H9 (cell line): ENCODE data around the gene IL21R. TPM values are rescaled to one million over a fixed set of nuclear protein-coding genes. Genes with fewer than 3 reads are reported as not detected.

Experiments
- DNase-seq: peaks from one replicate; pipeline ENCODE4 v3.0.0-alpha.2; 2017
- H2AFZ ChIP-seq: one replicate; pipeline ENCODE4 v1.6.1; 2013; ENCODE audit warnings: mild to moderate bottlenecking, low read length, control low read depth, moderate library complexity
- H2AK5ac ChIP-seq: 2 replicates; pipeline ENCODE4 v1.6.1; 2013; ENCODE audit warnings: low read length, control low read depth, mixed read lengths; ENCODE audit not compliant: insufficient read length
- H2BK120ac ChIP-seq: one replicate; pipeline ENCODE4 v1.6.1; 2013; ENCODE audit warnings: low read depth, mild to moderate bottlenecking, low read length, control low read depth, inconsistent platforms; ENCODE audit not compliant: poor library complexity, severe bottlenecking
- H2BK12ac ChIP-seq: 2 replicates; pipeline ENCODE4 v1.6.1; 2013; ENCODE audit warnings: low read length, control low read depth, mixed read lengths, low read depth; ENCODE audit not compliant: insufficient read length
- H2BK15ac ChIP-seq: 2 replicates; pipeline ENCODE4 v1.6.1; 2013; ENCODE audit warnings: low read depth, low read length, control low read depth
- H2BK20ac ChIP-seq: one replicate; pipeline ENCODE4 v1.6.1; 2013; ENCODE audit warnings: low read depth, mild to moderate bottlenecking, low read length, control low read depth, inconsistent platforms; ENCODE audit not compliant: poor library complexity, severe bottlenecking
- H2BK5ac ChIP-seq: 2 replicates; pipeline ENCODE4 v1.6.1; 2013; ENCODE audit warnings: low read length, control low read depth, mixed read lengths; ENCODE audit not compliant: insufficient read length
- H3K14ac ChIP-seq: 2 replicates; pipeline ENCODE4 v1.6.1; 2013; ENCODE audit warnings: low read length, control low read depth; ENCODE audit not compliant: insufficient read depth
- H3K18ac ChIP-seq: 2 replicates; pipeline ENCODE4 v1.6.1; 2013; ENCODE audit warnings: low read depth, mild to moderate bottlenecking, mixed read lengths, low read length, control low read depth; ENCODE audit not compliant: insufficient read length
- H3K23ac ChIP-seq: 2 replicates; pipeline ENCODE4 v1.6.1; 2013; ENCODE audit warnings: low read length, control low read depth, mixed read lengths, low read depth; ENCODE audit not compliant: insufficient read length
- H3K23me2 ChIP-seq: 2 replicates; pipeline ENCODE4 v1.6.1; 2013; ENCODE audit warnings: low read depth, mild to moderate bottlenecking, mixed read lengths, low read length, control low read depth; ENCODE audit not compliant: insufficient read length, poor library complexity, severe bottlenecking
- H3K27ac ChIP-seq: 2 replicates; pipeline ENCODE4 v1.5.1; 2013; ENCODE audit warnings: low read length, control low read depth, mixed read lengths, low read depth; ENCODE audit not compliant: insufficient read length
- H3K27me3 ChIP-seq: 2 replicates; pipeline ENCODE4 v1.6.1; 2013; ENCODE audit warnings: low read length, control low read depth, inconsistent platforms; ENCODE audit not compliant: insufficient read depth
- H3K4ac ChIP-seq: 2 replicates; pipeline ENCODE4 v1.6.1; 2013; ENCODE audit warnings: low read depth, mild to moderate bottlenecking, control low read depth, inconsistent platforms, low read length, moderate library complexity
- H3K4me1 ChIP-seq: 2 replicates; pipeline ENCODE4 v1.6.1; 2013; ENCODE audit warnings: low read length, control low read depth, inconsistent platforms; ENCODE audit not compliant: insufficient read depth
- H3K4me2 ChIP-seq: 2 replicates; pipeline ENCODE4 v1.6.1; 2013; ENCODE audit warnings: low read length, control low read depth, mixed read lengths; ENCODE audit not compliant: insufficient read length, insufficient read depth
- H3K56ac ChIP-seq: 2 replicates; pipeline ENCODE4 v1.6.1; 2013; ENCODE audit warnings: low read depth, mild to moderate bottlenecking, mixed read lengths, low read length, control low read depth; ENCODE audit not compliant: insufficient read length
- H3K79me1 ChIP-seq: 2 replicates; pipeline ENCODE4 v1.6.1; 2013; ENCODE audit warnings: low read depth, mild to moderate bottlenecking, moderate library complexity, low read length, control low read depth, inconsistent platforms; ENCODE audit not compliant: insufficient read depth, poor library complexity, severe bottlenecking
- H3K79me2 ChIP-seq: 2 replicates; pipeline ENCODE4 v1.6.1; 2013; ENCODE audit warnings: low read length, control low read depth, inconsistent platforms; ENCODE audit not compliant: insufficient read depth
- H3K9ac ChIP-seq: 2 replicates; pipeline ENCODE4 v1.6.1; 2013; ENCODE audit warnings: low read length, control low read depth, mixed read lengths; ENCODE audit not compliant: insufficient read length; ENCODE audit errors: extremely low read depth
- H3K9me3 ChIP-seq: one replicate; pipeline ENCODE4 v1.6.1; 2013; ENCODE audit warnings: low read depth, low read length, inconsistent platforms; ENCODE audit not compliant: control insufficient read depth
- H3T11ph ChIP-seq: one replicate; pipeline ENCODE4 v1.6.1; 2013; ENCODE audit warnings: mild to moderate bottlenecking, low read length, control low read depth, inconsistent platforms
- H4K20me1 ChIP-seq: one replicate; pipeline ENCODE4 v1.6.1; 2013; ENCODE audit not compliant: control insufficient read depth, insufficient read length, insufficient read depth
- H4K5ac ChIP-seq: 2 replicates; pipeline ENCODE4 v1.6.1; 2013; ENCODE audit warnings: low read depth, mild to moderate bottlenecking, mixed read lengths, low read length, control low read depth; ENCODE audit not compliant: insufficient read length
- H4K8ac ChIP-seq: replicated peaks from 2 replicates; pipeline ENCODE4 v1.6.1; 2013; ENCODE audit warnings: low read length, control low read depth, mixed read lengths, low read depth; ENCODE audit not compliant: insufficient read length
- H4K91ac ChIP-seq: 2 replicates; pipeline ENCODE4 v1.6.1; 2013; ENCODE audit warnings: low read depth, mild to moderate bottlenecking, moderate library complexity, mixed read lengths, low read length, control low read depth; ENCODE audit not compliant: insufficient read length
- H3K27ac Mint-ChIP-seq, 3 experiments: 2 replicates in 2 of 3; 3 replicates in 1 of 3; pipeline ENCODE4 v1.8.0; 2020 to 2021; ENCODE audit warnings: mixed read lengths in 3 of 3, mild to moderate bottlenecking in 1 of 3, moderate library complexity in 1 of 3
- H3K27me3 Mint-ChIP-seq: 2 replicates; pipeline ENCODE4 v1.8.0; 2021; ENCODE audit warnings: low read depth, mild to moderate bottlenecking, moderate library complexity, mixed read lengths
- H3K36me3 Mint-ChIP-seq, 3 experiments: 2 replicates in 2 of 3; 3 replicates in 1 of 3; pipeline ENCODE4 v1.8.0; 2020 to 2021; ENCODE audit warnings: low read depth in 3 of 3, mixed read lengths in 3 of 3; ENCODE audit not compliant: insufficient read depth in 1 of 3
- H3K4me1 Mint-ChIP-seq, 2 experiments: 2 replicates each; pipeline ENCODE4 v1.8.0; 2020; ENCODE audit warnings: mixed read lengths in 2 of 2
- H3K4me3 Mint-ChIP-seq, 2 experiments: 2 replicates in 1 of 2; 3 replicates in 1 of 2; pipeline ENCODE4 v1.8.0; 2020 to 2021; ENCODE audit warnings: mild to moderate bottlenecking in 2 of 2, mixed read lengths in 2 of 2, moderate library complexity in 1 of 2
- H3K9me3 Mint-ChIP-seq, 2 experiments: 2 replicates in 1 of 2; 3 replicates in 1 of 2; pipeline ENCODE4 v1.8.0; 2020; ENCODE audit warnings: mild to moderate bottlenecking in 2 of 2, mixed read lengths in 2 of 2, moderate library complexity in 1 of 2
- total RNA-seq: library from RNA; stranded (reverse); gene quantifications from 2 replicates; pipeline ENCODE4 v1.2.1, GENCODE V29; 2021
- TF ChIP-seq, protein P1 (sequence below): fragments of 200-600 bp; sonication (generic); conservative IDR thresholded peaks from 3 replicates; pipeline ENCODE4 v1.8.0; 2021; ENCODE audit warnings: antibody characterized with exemption, mild to moderate bottlenecking

IL21R gene
- total RNA-seq, 1 experiment from 2014 or later, result 0.07 TPM

DNA sequence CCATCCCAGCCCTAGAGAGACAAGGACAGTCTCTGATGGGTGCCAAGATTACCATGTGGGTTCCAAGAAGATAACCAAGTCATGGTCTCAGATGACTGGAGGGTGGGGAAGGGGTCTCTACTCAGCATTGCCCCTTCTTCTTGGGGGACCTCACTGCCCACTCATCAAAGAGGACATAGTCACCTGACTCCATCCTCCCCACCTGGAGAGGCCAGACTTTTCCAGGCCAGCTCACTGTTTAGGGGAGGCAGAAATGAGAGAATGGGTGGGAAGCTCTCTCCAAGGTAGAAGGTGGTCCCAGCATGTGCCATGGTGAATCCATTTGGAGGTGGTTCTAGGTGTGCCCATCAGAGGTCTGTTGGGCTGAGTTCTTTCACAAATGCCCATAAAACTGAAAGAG, 20.7 kb upstream of the IL21R start:
- no peak overlapping the region for H3K27ac Mint-ChIP-seq
- Histone ChIP-seq H3K18ac (no peak overlapping the region), H2BK120ac (no peak overlapping the region), H3K4me2 (no peak overlapping the region), H4K20me1 (no peaks in the 10 kb centered on the region), H4K91ac (no peak overlapping the region), H2BK15ac (no peak overlapping the region), H3K23me2 (no peaks in the 10 kb centered on the region), H2BK5ac (no peak overlapping the region), H3K79me2 (no peaks in the 10 kb centered on the region), H2BK12ac (no peak overlapping the region), H2AFZ (no peak overlapping the region), H3K79me1 (no peaks in the 10 kb centered on the region), H3K56ac (no peak overlapping the region), H4K8ac (no peak overlapping the region), H3K14ac (no peak overlapping the region), H3T11ph (no peak overlapping the region), H3K4me1 (no peaks in the 10 kb centered on the region), H3K9ac (no peak overlapping the region), H2AK5ac (no peak overlapping the region), H3K27ac (no peak overlapping the region), H2BK20ac (no peak overlapping the region), H3K9me3 (no peaks in the 10 kb centered on the region), H3K23ac (no peak overlapping the region), H3K27me3 (no peaks in the 10 kb centered on the region), H3K4ac (no peak overlapping the region), H4K5ac (no peak overlapping the region)
- H3K9me3 Mint-ChIP-seq, result peaks cover 5 to 8% of the 10 kb centered on the region in 2 experiments; a peak in 3 of 5 replicates
- H3K4me3 Mint-ChIP-seq, result no peak overlapping the region
- peaks cover 8% of the 10 kb centered on the region for H3K27me3 Mint-ChIP-seq
- H3K36me3 Mint-ChIP-seq, result peaks cover 0 to 3% (median 2%) of the 10 kb centered on the region in 3 experiments; a peak in 1 of 7 replicates
- H3K4me1 Mint-ChIP-seq, result peaks cover 0 to 7% of the 10 kb centered on the region in 2 experiments; a peak in 2 of 4 replicates
- DNase-seq, result no peak
- TF ChIP-seq, protein P1, sequence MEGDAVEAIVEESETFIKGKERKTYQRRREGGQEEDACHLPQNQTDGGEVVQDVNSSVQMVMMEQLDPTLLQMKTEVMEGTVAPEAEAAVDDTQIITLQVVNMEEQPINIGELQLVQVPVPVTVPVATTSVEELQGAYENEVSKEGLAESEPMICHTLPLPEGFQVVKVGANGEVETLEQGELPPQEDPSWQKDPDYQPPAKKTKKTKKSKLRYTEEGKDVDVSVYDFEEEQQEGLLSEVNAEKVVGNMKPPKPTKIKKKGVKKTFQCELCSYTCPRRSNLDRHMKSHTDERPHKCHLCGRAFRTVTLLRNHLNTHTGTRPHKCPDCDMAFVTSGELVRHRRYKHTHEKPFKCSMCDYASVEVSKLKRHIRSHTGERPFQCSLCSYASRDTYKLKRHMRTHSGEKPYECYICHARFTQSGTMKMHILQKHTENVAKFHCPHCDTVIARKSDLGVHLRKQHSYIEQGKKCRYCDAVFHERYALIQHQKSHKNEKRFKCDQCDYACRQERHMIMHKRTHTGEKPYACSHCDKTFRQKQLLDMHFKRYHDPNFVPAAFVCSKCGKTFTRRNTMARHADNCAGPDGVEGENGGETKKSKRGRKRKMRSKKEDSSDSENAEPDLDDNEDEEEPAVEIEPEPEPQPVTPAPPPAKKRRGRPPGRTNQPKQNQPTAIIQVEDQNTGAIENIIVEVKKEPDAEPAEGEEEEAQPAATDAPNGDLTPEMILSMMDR, result no peak
